Endodermal cell (in vitro differentiated cells): Measurements from ENCODE around the gene OR10J1. TPM values are rescaled to one million over a fixed set of nuclear protein-coding genes. Genes with fewer than 3 reads are reported as not detected.

Experiments
- DNase-seq: peaks from one replicate; pipeline ENCODE4 v3.0.0-alpha.2; 2017
- H3K27ac ChIP-seq: 2 replicates; pipeline ENCODE4 v1.5.1; 2013; ENCODE audit warnings: mild to moderate bottlenecking, low read depth, low read length, moderate library complexity
- H3K27me3 ChIP-seq: 2 replicates; pipeline ENCODE4 v1.6.1; 2013; ENCODE audit warnings: mild to moderate bottlenecking, low read length, moderate library complexity; ENCODE audit not compliant: insufficient read depth, control insufficient read depth, poor library complexity, severe bottlenecking
- H3K36me3 ChIP-seq: 2 replicates; pipeline ENCODE4 v1.7.0; 2013; ENCODE audit warnings: mild to moderate bottlenecking, low read length, moderate library complexity; ENCODE audit not compliant: control insufficient read depth, insufficient read depth
- H3K4me1 ChIP-seq: one replicate; pipeline ENCODE4 v1.7.0; 2013; ENCODE audit warnings: low read length; ENCODE audit not compliant: control insufficient read depth, insufficient read depth
- H3K4me3 ChIP-seq: 2 replicates; pipeline ENCODE4 v1.5.1; 2013; ENCODE audit warnings: mild to moderate bottlenecking, low read length, moderate library complexity
- H3K9ac ChIP-seq: 2 replicates; pipeline ENCODE4 v1.6.1; 2013; ENCODE audit warnings: mild to moderate bottlenecking, low read length, moderate library complexity; ENCODE audit not compliant: poor library complexity, severe bottlenecking; ENCODE audit errors: extremely low read depth
- H3K9me3 ChIP-seq: 2 replicates; pipeline ENCODE4 v1.6.1; 2013; ENCODE audit warnings: mild to moderate bottlenecking, low read length, moderate library complexity; ENCODE audit not compliant: control insufficient read depth
- H3K27ac Mint-ChIP-seq: 2 replicates; pipeline ENCODE4 v1.8.0; 2020; ENCODE audit warnings: mixed read lengths
- H3K27me3 Mint-ChIP-seq: 2 replicates; pipeline ENCODE4 v1.8.0; 2021; ENCODE audit warnings: mild to moderate bottlenecking, mixed read lengths; ENCODE audit not compliant: insufficient read depth
- H3K36me3 Mint-ChIP-seq: 2 replicates; pipeline ENCODE4 v1.8.0; 2020; ENCODE audit warnings: low read depth, mixed read lengths
- H3K4me1 Mint-ChIP-seq: 2 replicates; pipeline ENCODE4 v1.8.0; 2020; ENCODE audit warnings: mixed read lengths
- H3K4me3 Mint-ChIP-seq: 2 replicates; pipeline ENCODE4 v1.8.0; 2020; ENCODE audit warnings: mild to moderate bottlenecking, moderate library complexity, mixed read lengths
- H3K9me3 Mint-ChIP-seq: 2 replicates; pipeline ENCODE4 v1.8.0; 2020; ENCODE audit warnings: mild to moderate bottlenecking, mixed read lengths
- WGBS, 2 experiments: methylation state at CpG; one replicate each; pipeline versions ENCODE4 v1.1.5 to v1.1.7; 2013; ENCODE audit warnings: missing lambda C conversion rate in 2 of 2, mixed read lengths in 1 of 2; ENCODE audit not compliant: insufficient coverage in 1 of 2, insufficient read length in 1 of 2; 5-methylcytosine and 5-hydroxymethylcytosine counted together
- total RNA-seq, 2 donors: library from RNA; stranded (reverse); fragmentation: NEBNext Ultra II Directional in 1 of 2; extraction: Animal tissue kit (Norgen Biotek cat#: 25700) in 1 of 2; gene quantifications; 2 replicates in 1 of 2; 3 replicates in 1 of 2; pipeline ENCODE4 v1.2.1, GENCODE V29; 2021
- TF ChIP-seq, protein P1 (sequence below): fragments of 200-600 bp; sonication (generic); conservative IDR thresholded peaks from 2 replicates; pipeline ENCODE4 v1.5.0; 2021; ENCODE audit warnings: antibody characterized with exemption, mild to moderate bottlenecking

OR10J1 gene
- total RNA-seq, 2 donors from 2014 or later: not detected

DNA sequence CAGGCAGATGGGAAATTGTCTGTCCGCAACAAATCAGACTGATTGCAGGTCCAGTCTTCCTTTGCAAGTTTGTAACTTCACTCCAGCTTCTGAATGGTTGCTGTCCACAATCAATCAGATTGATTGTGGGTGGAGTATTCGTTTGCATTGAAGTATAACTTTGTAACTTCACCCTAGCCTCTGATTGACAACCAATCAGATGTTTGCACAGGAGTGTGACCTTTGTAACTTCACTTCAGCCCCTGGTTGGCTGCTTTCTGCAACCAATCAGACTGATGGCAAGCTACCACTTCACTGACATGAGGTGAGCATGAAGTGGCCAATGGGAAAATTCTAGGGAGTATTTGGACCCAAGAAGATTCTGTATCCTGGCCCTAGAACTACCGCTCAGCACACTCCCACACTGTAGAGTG, 25.7 kb downstream of the OR10J1 start:
- Histone ChIP-seq H3K4me3 (no peak overlapping the region), H3K9ac (no peak overlapping the region), H3K36me3 (no peaks in the 10 kb centered on the region), H3K27me3 (no peaks in the 10 kb centered on the region), H3K27ac (no peak overlapping the region), H3K4me1 (no peaks in the 10 kb centered on the region), H3K9me3 (peaks cover 7% of the 10 kb centered on the region)
- H3K9me3 Mint-ChIP-seq: peaks cover 63% of the 10 kb centered on the region
- H3K4me3 Mint-ChIP-seq: no peak overlapping the region
- TF ChIP-seq, protein P1, sequence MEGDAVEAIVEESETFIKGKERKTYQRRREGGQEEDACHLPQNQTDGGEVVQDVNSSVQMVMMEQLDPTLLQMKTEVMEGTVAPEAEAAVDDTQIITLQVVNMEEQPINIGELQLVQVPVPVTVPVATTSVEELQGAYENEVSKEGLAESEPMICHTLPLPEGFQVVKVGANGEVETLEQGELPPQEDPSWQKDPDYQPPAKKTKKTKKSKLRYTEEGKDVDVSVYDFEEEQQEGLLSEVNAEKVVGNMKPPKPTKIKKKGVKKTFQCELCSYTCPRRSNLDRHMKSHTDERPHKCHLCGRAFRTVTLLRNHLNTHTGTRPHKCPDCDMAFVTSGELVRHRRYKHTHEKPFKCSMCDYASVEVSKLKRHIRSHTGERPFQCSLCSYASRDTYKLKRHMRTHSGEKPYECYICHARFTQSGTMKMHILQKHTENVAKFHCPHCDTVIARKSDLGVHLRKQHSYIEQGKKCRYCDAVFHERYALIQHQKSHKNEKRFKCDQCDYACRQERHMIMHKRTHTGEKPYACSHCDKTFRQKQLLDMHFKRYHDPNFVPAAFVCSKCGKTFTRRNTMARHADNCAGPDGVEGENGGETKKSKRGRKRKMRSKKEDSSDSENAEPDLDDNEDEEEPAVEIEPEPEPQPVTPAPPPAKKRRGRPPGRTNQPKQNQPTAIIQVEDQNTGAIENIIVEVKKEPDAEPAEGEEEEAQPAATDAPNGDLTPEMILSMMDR: no peak
- no peaks in the 10 kb centered on the region for H3K36me3 Mint-ChIP-seq
- WGBS, 2 experiments: 87 to 94% methylated on average over 2 to 3 of the region's 3 CpGs
- no peaks in the 10 kb centered on the region for H3K4me1 Mint-ChIP-seq
- H3K27me3 Mint-ChIP-seq: no peaks in the 10 kb centered on the region
- no peak overlapping the region for H3K27ac Mint-ChIP-seq
- DNase-seq: no peak

DNA sequence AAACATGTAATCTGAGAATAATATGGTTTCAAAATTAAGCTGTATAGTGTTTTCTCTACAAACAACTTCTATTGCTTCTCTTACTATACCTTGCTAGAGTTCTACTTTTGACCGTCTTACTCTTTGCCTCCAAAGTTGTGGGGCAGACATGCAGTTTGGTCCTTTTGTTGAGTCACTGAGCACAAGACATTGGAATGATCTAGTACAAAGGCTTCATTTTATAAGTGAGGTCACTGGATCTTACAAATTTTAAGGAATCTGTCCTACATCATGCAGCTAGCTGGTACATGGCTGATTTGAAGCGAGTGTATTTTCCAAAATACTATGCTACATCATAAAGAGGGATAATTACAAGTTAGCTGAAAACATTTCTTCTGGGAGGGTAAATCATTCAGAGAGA, 28.8 kb downstream of the OR10J1 start:
- TF ChIP-seq, protein P1: no peak
- Mint-ChIP-seq H3K9me3 (peaks cover 43% of the 10 kb centered on the region), H3K4me1 (no peaks in the 10 kb centered on the region), H3K27ac (no peak overlapping the region), H3K4me3 (no peak overlapping the region), H3K36me3 (no peaks in the 10 kb centered on the region), H3K27me3 (no peaks in the 10 kb centered on the region)
- no peak for DNase-seq
- Histone ChIP-seq H3K4me3 (no peak overlapping the region), H3K9ac (no peak overlapping the region), H3K27me3 (no peaks in the 10 kb centered on the region), H3K27ac (no peak overlapping the region), H3K9me3 (no peaks in the 10 kb centered on the region), H3K36me3 (no peaks in the 10 kb centered on the region), H3K4me1 (no peaks in the 10 kb centered on the region)
- 87 to 100% methylated on average over 1 to 2 of the region's 2 CpGs for WGBS, 2 experiments

DNA sequence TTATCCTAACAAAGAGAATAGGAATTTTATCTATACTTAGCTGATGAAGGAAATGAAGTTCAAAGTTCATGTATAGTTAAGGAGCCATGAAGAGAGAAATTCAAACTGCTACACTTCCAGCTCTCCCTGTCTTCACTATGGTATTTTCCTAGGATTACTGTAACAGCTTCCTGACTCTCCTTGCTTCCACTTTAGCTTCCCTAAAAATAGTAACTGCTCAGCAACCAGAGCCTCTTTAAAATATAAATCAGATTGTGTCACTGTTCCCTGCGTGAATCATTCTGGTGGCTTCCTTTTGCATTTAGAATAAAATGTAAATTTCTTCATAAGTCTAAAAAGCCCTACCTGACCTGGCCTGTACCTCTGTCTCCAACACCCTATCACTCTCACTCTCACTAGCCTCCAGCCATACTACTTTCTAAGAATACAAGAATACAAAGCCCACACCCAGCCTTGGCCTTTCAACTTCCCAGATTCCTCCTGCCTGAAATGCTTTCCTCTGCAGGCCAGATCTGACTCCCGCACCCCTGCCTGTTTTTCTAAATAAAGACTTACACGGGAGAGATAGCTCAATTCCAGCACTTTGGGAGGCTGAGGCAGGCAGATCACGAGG, 30.5 kb downstream of the OR10J1 start:
- Histone ChIP-seq H3K27me3 (no peaks in the 10 kb centered on the region), H3K9me3 (no peaks in the 10 kb centered on the region), H3K4me3 (no peak overlapping the region), H3K4me1 (no peaks in the 10 kb centered on the region), H3K36me3 (no peaks in the 10 kb centered on the region), H3K9ac (no peak overlapping the region), H3K27ac (no peak overlapping the region)
- Mint-ChIP-seq H3K27ac (no peak overlapping the region), H3K4me3 (no peak overlapping the region), H3K27me3 (no peaks in the 10 kb centered on the region), H3K36me3 (no peaks in the 10 kb centered on the region), H3K9me3 (peaks cover 36% of the 10 kb centered on the region), H3K4me1 (no peaks in the 10 kb centered on the region)
- 78 to 81% methylated on average over 3 to 4 of the region's 4 CpGs for WGBS, 2 experiments
- DNase-seq: no peak
- TF ChIP-seq, protein P1: no peak
